ENCODE results near the gene NAPSA.
"Not testable (repeated sequence)": the region's sequence is repeated elsewhere in the genome, so short reads cannot be mapped to it uniquely, and the experiment has no call there.

NAPSA gene

GRCh38 chr19:50330365-50331078 is 34.9 kb downstream of the NAPSA start:
- TF ChIP-seq CTCF (IDR thresholded peaks at IDR 0.05; ENCODE audit: low read depth, low read length) = no peak
- in situ Hi-C loops (cut with HindIII; ENCODE audit: low sequenced_read_pairs) = no loop called here
- no peak overlapping the region for H3K4me3 ChIP-seq (ENCODE audit: low read depth, low read length)
- DNase-seq (ENCODE audit: low read depth, low spot score) = no peak

GRCh38 chr19:50329926-50330294 is 35.5 kb downstream of the NAPSA start:
- in situ Hi-C loops (cut with HindIII; ENCODE audit: low sequenced_read_pairs); DNase-seq (ENCODE audit: low read depth, low spot score): not testable (repeated sequence)
- peak overlapping the region; percentile 21 for H3K4me3 ChIP-seq (ENCODE audit: low read depth, low read length)

- H3K4me3 ChIP-seq (ENCODE audit: low read depth, low read length) = peak within 1 kb of the TSS; percentile 21
- TF ChIP-seq CTCF (IDR thresholded peaks at IDR 0.05; ENCODE audit: low read depth, low read length) = no peak
- peak; percentile 95 for DNase-seq (ENCODE audit: low read depth, low spot score)
- in situ Hi-C loops (cut with HindIII; ENCODE audit: low sequenced_read_pairs) = no loop called here
Observed at GRCh38 chr19:50329146-50329925, 36.1 kb downstream of the NAPSA start, which contains the start of gene KCNC3. KCNC3 (minus strand) TSS chr19:50329377; CDS start chr19:50329082, 295 bp downstream.

- DNase-seq (ENCODE audit: low read depth, low spot score) = no peak
- peak; percentile 5 for TF ChIP-seq CTCF (IDR thresholded peaks at IDR 0.05; ENCODE audit: low read depth, low read length)
- in situ Hi-C loops (cut with HindIII; ENCODE audit: low sequenced_read_pairs) = no loop called here
- H3K4me3 ChIP-seq (ENCODE audit: low read depth, low read length) = no peak overlapping the region
Observed at GRCh38 chr19:50328873-50329145, 36.6 kb downstream of the NAPSA start.

- no peak for DNase-seq (ENCODE audit: low read depth, low spot score)
- in situ Hi-C loops (cut with HindIII; ENCODE audit: low sequenced_read_pairs) = no loop called here
- TF ChIP-seq CTCF (IDR thresholded peaks at IDR 0.05; ENCODE audit: low read depth, low read length) = no peak
- no peak overlapping the region for H3K4me3 ChIP-seq (ENCODE audit: low read depth, low read length)
Observed at GRCh38 chr19:50328224-50328872, 37.1 kb downstream of the NAPSA start.

- DNase-seq (ENCODE audit: low read depth, low spot score) = no peak
- no peak for TF ChIP-seq CTCF (IDR thresholded peaks at IDR 0.05; ENCODE audit: low read depth, low read length)
- no peak overlapping the region for H3K4me3 ChIP-seq (ENCODE audit: low read depth, low read length)
- in situ Hi-C loops (cut with HindIII; ENCODE audit: low sequenced_read_pairs) = no loop called here
Observed at GRCh38 chr19:50327461-50328223, 37.8 kb downstream of the NAPSA start.
